Breast epithelium (tissue), 4 donors: ENCODE results near the gene ABCA13. TPM values are rescaled to one million over a fixed set of nuclear protein-coding genes. Genes with fewer than 3 reads are reported as not detected.

ENCODE experiments used
- DNase-seq, 2 donors: peaks; one replicate each; pipeline ENCODE4 v3.0.0-alpha.2; 2019; ENCODE audit warnings: low spot score in 2 of 2
- H3K27ac ChIP-seq, 2 donors: fragments of 200-600 bp; sonication (generic) in 1 of 2; one replicate each; pipeline ENCODE4 v1.5.1; 2016 to 2019; ENCODE audit warnings: mild to moderate bottlenecking in 1 of 2
- H3K27me3 ChIP-seq, 2 donors: fragments of 200-600 bp; sonication (generic) in 1 of 2; one replicate each; pipeline versions ENCODE4 v1.5.1 to v1.6.0; 2017 to 2019; ENCODE audit warnings: control low read depth in 1 of 2, mild to moderate bottlenecking in 1 of 2
- H3K36me3 ChIP-seq: fragments of 200-600 bp; one replicate; pipeline ENCODE4 v1.5.1; 2019
- H3K4me1 ChIP-seq, 2 donors: fragments of 200-600 bp; sonication (generic); one replicate each; pipeline ENCODE4 v1.5.1; 2016 to 2019; ENCODE audit warnings: control low read depth in 1 of 2
- H3K4me3 ChIP-seq, 3 donors: fragments of 200-600 bp; sonication (generic); 1 replicate in 2 of 3; 2 replicates in 1 of 3; pipeline ENCODE4 v1.5.1; 2016 to 2019; ENCODE audit warnings: mild to moderate bottlenecking in 3 of 3, moderate library complexity in 2 of 3
- H3K9me3 ChIP-seq, 2 donors: fragments of 200-600 bp; sonication (generic) in 1 of 2; one replicate each; pipeline ENCODE4 v1.5.1; 2016 to 2019; ENCODE audit warnings: control low read depth in 1 of 2
- POLR2A ChIP-seq: fragments of 450-650 bp; IDR thresholded peaks from one replicate; pipeline ENCODE4 v1.6.1; 2016; ENCODE audit warnings: antibody characterized with exemption, mild to moderate bottlenecking, moderate library complexity
- POLR2AphosphoS5 ChIP-seq, 3 donors: sonication (generic); formaldehyde crosslinking; IDR thresholded peaks; one replicate each; pipeline ENCODE4 v1.6.1; 2017; ENCODE audit warnings: antibody characterized with exemption in 3 of 3
- intact Hi-C: fragments of 100-400 bp; cut with DNase I; formaldehyde crosslinking; loops from one replicate; pipeline ENCODE4 v1.15.1; 2023; ENCODE audit warnings: low total_unique reads
- total RNA-seq, 3 donors: library from RNA; depleted of rRNA; stranded (reverse); fragments of >200 nt; gene quantifications; one replicate each; pipeline ENCODE4 v1.1.0, GENCODE V29; 2016
- TF ChIP-seq, protein P1 (sequence below), 3 donors: fragments of 450-650 bp; IDR thresholded peaks; one replicate each; pipeline ENCODE4 v1.5.1; 2016 to 2017; ENCODE audit warnings: antibody characterized with exemption in 3 of 3, mild to moderate bottlenecking in 3 of 3, moderate library complexity in 3 of 3

Gene ABCA13
- total RNA-seq, 3 donors from 2014 or later, result under 0.01 to 0.29 (median under 0.01) TPM

- no peak for DNase-seq
- H3K27me3 ChIP-seq, result no peaks in the 10 kb centered on the region
These were observed 2.6 kb downstream of the ABCA13 start for GRCh38 chr7:48173756-48174382.

GRCh38 chr7:48175019-48175418 lies 3.8 kb downstream of the ABCA13 start:
- no peaks in the 10 kb centered on the region for H3K36me3 ChIP-seq
- H3K27me3 ChIP-seq, result no peaks in the 10 kb centered on the region
- no peak for DNase-seq
- no peak for TF ChIP-seq POLR2AphosphoS5 (IDR thresholded peaks at IDR 0.05)
- TF ChIP-seq, protein P1, sequence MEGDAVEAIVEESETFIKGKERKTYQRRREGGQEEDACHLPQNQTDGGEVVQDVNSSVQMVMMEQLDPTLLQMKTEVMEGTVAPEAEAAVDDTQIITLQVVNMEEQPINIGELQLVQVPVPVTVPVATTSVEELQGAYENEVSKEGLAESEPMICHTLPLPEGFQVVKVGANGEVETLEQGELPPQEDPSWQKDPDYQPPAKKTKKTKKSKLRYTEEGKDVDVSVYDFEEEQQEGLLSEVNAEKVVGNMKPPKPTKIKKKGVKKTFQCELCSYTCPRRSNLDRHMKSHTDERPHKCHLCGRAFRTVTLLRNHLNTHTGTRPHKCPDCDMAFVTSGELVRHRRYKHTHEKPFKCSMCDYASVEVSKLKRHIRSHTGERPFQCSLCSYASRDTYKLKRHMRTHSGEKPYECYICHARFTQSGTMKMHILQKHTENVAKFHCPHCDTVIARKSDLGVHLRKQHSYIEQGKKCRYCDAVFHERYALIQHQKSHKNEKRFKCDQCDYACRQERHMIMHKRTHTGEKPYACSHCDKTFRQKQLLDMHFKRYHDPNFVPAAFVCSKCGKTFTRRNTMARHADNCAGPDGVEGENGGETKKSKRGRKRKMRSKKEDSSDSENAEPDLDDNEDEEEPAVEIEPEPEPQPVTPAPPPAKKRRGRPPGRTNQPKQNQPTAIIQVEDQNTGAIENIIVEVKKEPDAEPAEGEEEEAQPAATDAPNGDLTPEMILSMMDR (IDR thresholded peaks at IDR 0.05), result no peak
- no peak for TF ChIP-seq POLR2A
- intact Hi-C loops, result no loop called here
- H3K4me1 ChIP-seq, result no peaks in the 10 kb centered on the region
- no peak overlapping the region for H3K27ac ChIP-seq
- no peaks in the 10 kb centered on the region for H3K9me3 ChIP-seq
- no peak overlapping the region for H3K4me3 ChIP-seq

More at GRCh38 chr7:48173756-48174382, 2.6 kb downstream of the ABCA13 start:
- TF ChIP-seq, protein P1 (IDR thresholded peaks at IDR 0.05), result no peak
- TF ChIP-seq POLR2AphosphoS5 (IDR thresholded peaks at IDR 0.05), result no peak
- TF ChIP-seq POLR2A, result no peak
- no peaks in the 10 kb centered on the region for H3K9me3 ChIP-seq
- no peaks in the 10 kb centered on the region for H3K36me3 ChIP-seq
- intact Hi-C loops, result no loop called here
- no peak overlapping the region for H3K27ac ChIP-seq
- no peaks in the 10 kb centered on the region for H3K4me1 ChIP-seq
- no peak overlapping the region for H3K4me3 ChIP-seq

- Histone ChIP-seq H3K4me3 (no peak overlapping the region), H3K27me3 (no peaks in the 10 kb centered on the region), H3K4me1 (no peaks in the 10 kb centered on the region), H3K27ac (no peak overlapping the region), H3K9me3 (no peaks in the 10 kb centered on the region), H3K36me3 (no peaks in the 10 kb centered on the region)
- intact Hi-C loops, result no loop called here
- no peak for TF ChIP-seq POLR2A
- DNase-seq, result no peak
These were observed 5.2 kb downstream of the ABCA13 start for GRCh38 chr7:48176356-48176893.

- no peaks in the 10 kb centered on the region for H3K4me1 ChIP-seq
- H3K9me3 ChIP-seq, result no peaks in the 10 kb centered on the region
- no peak overlapping the region for H3K4me3 ChIP-seq
- no peaks in the 10 kb centered on the region for H3K27me3 ChIP-seq
- H3K36me3 ChIP-seq, result no peaks in the 10 kb centered on the region
- intact Hi-C loops, result no loop called here
- H3K27ac ChIP-seq, result no peak overlapping the region
- DNase-seq, result no peak
- no peak for TF ChIP-seq POLR2AphosphoS5 (IDR thresholded peaks at IDR 0.05)
- TF ChIP-seq, protein P1 (IDR thresholded peaks at IDR 0.05), result no peak
- TF ChIP-seq POLR2A, result no peak
These were observed 6.0 kb downstream of the ABCA13 start for GRCh38 chr7:48177271-48177670.

DNA sequence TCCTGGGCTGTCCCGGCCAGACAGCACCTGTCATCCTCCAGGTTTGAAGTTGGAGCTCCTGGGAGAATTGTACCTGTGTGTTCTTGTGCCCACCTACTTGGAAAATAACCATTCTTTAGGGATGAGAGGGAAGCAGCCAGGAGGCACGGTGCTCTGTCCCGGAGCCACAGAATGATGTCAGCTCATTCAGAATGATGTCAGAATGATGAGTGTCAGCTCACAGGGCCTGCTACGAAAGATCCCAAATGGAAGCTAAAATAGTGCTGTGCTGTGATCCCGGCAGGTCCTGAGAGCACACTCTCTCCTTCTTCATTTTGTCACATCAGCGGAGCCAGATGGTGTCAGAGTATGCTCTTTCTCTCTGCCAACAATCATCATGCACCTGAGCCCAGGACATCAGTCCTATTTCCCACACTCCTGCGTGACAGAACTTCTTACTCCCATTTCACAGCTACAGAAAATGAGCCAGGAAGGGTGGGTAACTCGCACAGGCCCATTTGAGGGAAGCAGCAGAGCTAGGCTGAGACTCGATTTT lies 8.3 kb downstream of the ABCA13 start:
- no peak overlapping the region for H3K4me3 ChIP-seq
- no peaks in the 10 kb centered on the region for H3K4me1 ChIP-seq
- no peaks in the 10 kb centered on the region for H3K36me3 ChIP-seq
- intact Hi-C loops, result no loop called here
- H3K27ac ChIP-seq, result no peak overlapping the region
- no peaks in the 10 kb centered on the region for H3K9me3 ChIP-seq
- TF ChIP-seq POLR2AphosphoS5 (IDR thresholded peaks at IDR 0.05) (no peak), POLR2A (no peak)
- TF ChIP-seq, protein P1 (IDR thresholded peaks at IDR 0.05), result no peak
- no peaks in the 10 kb centered on the region for H3K27me3 ChIP-seq
- DNase-seq, result no peak
